WTC11 (cell line): ENCODE measurements around the gene RPS27A. TPM values are rescaled to one million over a fixed set of nuclear protein-coding genes. Genes with fewer than 3 reads are reported as not detected.
"Not testable (repeated sequence)": the region's sequence is repeated elsewhere in the genome, so short reads cannot be mapped to it uniquely, and the experiment has no call there.

Experiments
- ATAC-seq: fragments of 200-7000 bp; cut with Tn5 transposase; 2 replicates; pipeline ENCODE4 v1.10.0; 2021; ENCODE audit warnings: mild to moderate bottlenecking, moderate library complexity
- CTCF ChIA-PET: fragments of 300-600 bp; sonication (Branson Sonifier 250); formaldehyde crosslinking; loops from one replicate; lab custom pipeline; 2021; ENCODE audit warnings: antibody characterized with exemption; lab: Charles Lee
- POLR2A ChIA-PET: fragments of 350-600 bp; sonication (Branson Sonifier 250); formaldehyde crosslinking; loops from one replicate; lab custom pipeline; 2021; ENCODE audit warnings: antibody characterized with exemption; lab: Charles Lee
- DNase-seq: peaks from one replicate; pipeline ENCODE4 v3.0.0; 2021; ENCODE audit warnings: low spot score
- H3K27ac Mint-ChIP-seq: 2 replicates; pipeline ENCODE4 v1.8.0; 2021; ENCODE audit warnings: mixed read lengths
- H3K27me3 Mint-ChIP-seq: 2 replicates; pipeline ENCODE4 v1.8.0; 2021; ENCODE audit warnings: low read depth, mild to moderate bottlenecking, moderate library complexity, mixed read lengths
- H3K36me3 Mint-ChIP-seq: 2 replicates; pipeline ENCODE4 v1.8.0; 2021; ENCODE audit warnings: mixed read lengths
- H3K4me1 Mint-ChIP-seq: 2 replicates; pipeline ENCODE4 v1.8.0; 2022; ENCODE audit warnings: mixed read lengths
- H3K4me3 Mint-ChIP-seq: 2 replicates; pipeline ENCODE4 v1.8.0; 2021; ENCODE audit warnings: mild to moderate bottlenecking, moderate library complexity, mixed read lengths
- H3K9me3 Mint-ChIP-seq: 2 replicates; pipeline ENCODE4 v1.8.0; 2021; ENCODE audit warnings: mixed read lengths
- ATF1 ChIP-seq: sonication (generic); formaldehyde crosslinking; IDR thresholded peaks from 2 replicates; pipeline ENCODE4 v1.8.1; 2023; ENCODE audit warnings: mild to moderate bottlenecking, moderate library complexity, missing genetic modification reagents
- FOXK1 ChIP-seq: sonication (generic); formaldehyde crosslinking; IDR thresholded peaks from 2 replicates; pipeline ENCODE4 v1.8.0; 2022; ENCODE audit warnings: mild to moderate bottlenecking, moderate library complexity, missing genetic modification reagents
- HMGA2 ChIP-seq: fragments of 250-450 bp; sonication (Bioruptor Pico); IDR thresholded peaks from 2 replicates; pipeline ENCODE4 v1.4.0; 2021; ENCODE audit warnings: mild to moderate bottlenecking, moderate library complexity
- TCF7 ChIP-seq: sonication (generic); formaldehyde crosslinking; IDR thresholded peaks from 2 replicates; pipeline ENCODE4 v1.8.0; 2022; ENCODE audit warnings: mild to moderate bottlenecking, low read depth, missing genetic modification reagents, moderate library complexity
- ZBTB21 ChIP-seq: sonication (generic); formaldehyde crosslinking; IDR thresholded peaks from 2 replicates; pipeline ENCODE4 v1.8.1; 2023; ENCODE audit warnings: mild to moderate bottlenecking, missing genetic modification reagents, borderline replicate concordance
- ZNF138 ChIP-seq: sonication (generic); formaldehyde crosslinking; conservative IDR thresholded peaks from 2 replicates; pipeline ENCODE4 v1.8.1; 2022; ENCODE audit warnings: mild to moderate bottlenecking, moderate library complexity, missing genetic modification reagents
- ZNF396 ChIP-seq: fragments of 250-450 bp; sonication (Bioruptor Pico); IDR thresholded peaks from 2 replicates; pipeline ENCODE4 v1.8.0; 2021; ENCODE audit warnings: mild to moderate bottlenecking, moderate library complexity, borderline replicate concordance
- total RNA-seq: library from RNA; stranded (reverse); gene quantifications from 3 replicates; pipeline ENCODE4 v1.2.3, GENCODE V29; 2021
- TF ChIP-seq, protein P1 (sequence below): sonication (generic); formaldehyde crosslinking; IDR thresholded peaks from 2 replicates; pipeline ENCODE4 v1.8.1; 2022; ENCODE audit warnings: low read depth, mild to moderate bottlenecking, moderate library complexity, missing genetic modification reagents, borderline replicate concordance
- TF ChIP-seq, protein P2 (sequence below): sonication (generic); formaldehyde crosslinking; IDR thresholded peaks from 2 replicates; pipeline ENCODE4 v1.8.1; 2023; ENCODE audit warnings: mild to moderate bottlenecking, missing genetic modification reagents
- TF ChIP-seq, protein P3 (sequence below): fragments of 200-600 bp; IDR thresholded peaks from 2 replicates; pipeline ENCODE4 v1.8.0; 2022; ENCODE audit warnings: antibody characterized with exemption
- TF ChIP-seq, protein P4 (sequence below): fragments of 250-450 bp; sonication (Bioruptor Pico); IDR thresholded peaks from 2 replicates; pipeline ENCODE4 v1.8.0; 2021; ENCODE audit warnings: mild to moderate bottlenecking
- TF ChIP-seq, protein P5 (sequence below): fragments of 250-450 bp; sonication (Bioruptor Pico); IDR thresholded peaks from 2 replicates; pipeline ENCODE4 v2.1.2; 2022; ENCODE audit warnings: mild to moderate bottlenecking, moderate library complexity
- TF ChIP-seq, protein P6 (sequence below): sonication (generic); formaldehyde crosslinking; IDR thresholded peaks from 2 replicates; pipeline ENCODE4 v1.8.1; 2023; ENCODE audit warnings: mild to moderate bottlenecking, missing genetic modification reagents, moderate library complexity

Gene RPS27A
- total RNA-seq, 1 experiment from 2014 or later: 1,424 TPM

DNA sequence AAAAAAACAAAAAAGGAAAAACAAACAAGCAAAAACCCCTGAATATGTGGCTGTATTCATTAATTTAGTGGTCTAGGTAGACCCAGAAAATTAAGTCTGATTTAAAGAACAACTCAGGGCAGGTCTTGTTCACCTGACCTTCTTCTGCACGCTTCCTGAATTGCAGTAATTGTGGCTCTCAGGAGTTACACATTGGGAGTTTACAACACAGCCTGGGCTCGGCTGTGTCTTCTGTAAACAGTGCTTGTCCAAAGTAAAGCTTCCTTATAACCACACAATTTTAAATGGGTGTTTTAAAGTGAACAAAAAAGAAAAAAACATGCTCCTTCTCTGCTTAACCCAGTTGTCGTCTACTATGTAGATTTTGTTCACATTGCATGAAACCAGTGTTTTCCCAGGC lies 44.8 kb downstream of the RPS27A start:
- H3K4me1 Mint-ChIP-seq: peaks cover 32% of the 10 kb centered on the region
- no peak for TF ChIP-seq ZNF396 (CRISPR knock-in tag)
- TF ChIP-seq, protein P1, sequence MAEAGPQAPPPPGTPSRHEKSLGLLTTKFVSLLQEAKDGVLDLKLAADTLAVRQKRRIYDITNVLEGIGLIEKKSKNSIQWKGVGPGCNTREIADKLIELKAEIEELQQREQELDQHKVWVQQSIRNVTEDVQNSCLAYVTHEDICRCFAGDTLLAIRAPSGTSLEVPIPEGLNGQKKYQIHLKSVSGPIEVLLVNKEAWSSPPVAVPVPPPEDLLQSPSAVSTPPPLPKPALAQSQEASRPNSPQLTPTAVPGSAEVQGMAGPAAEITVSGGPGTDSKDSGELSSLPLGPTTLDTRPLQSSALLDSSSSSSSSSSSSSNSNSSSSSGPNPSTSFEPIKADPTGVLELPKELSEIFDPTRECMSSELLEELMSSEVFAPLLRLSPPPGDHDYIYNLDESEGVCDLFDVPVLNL (CRISPR knock-in tag): no peak
- TF ChIP-seq ZNF138: no peak
- no peak for TF ChIP-seq ZBTB21
- TF ChIP-seq, protein P2, sequence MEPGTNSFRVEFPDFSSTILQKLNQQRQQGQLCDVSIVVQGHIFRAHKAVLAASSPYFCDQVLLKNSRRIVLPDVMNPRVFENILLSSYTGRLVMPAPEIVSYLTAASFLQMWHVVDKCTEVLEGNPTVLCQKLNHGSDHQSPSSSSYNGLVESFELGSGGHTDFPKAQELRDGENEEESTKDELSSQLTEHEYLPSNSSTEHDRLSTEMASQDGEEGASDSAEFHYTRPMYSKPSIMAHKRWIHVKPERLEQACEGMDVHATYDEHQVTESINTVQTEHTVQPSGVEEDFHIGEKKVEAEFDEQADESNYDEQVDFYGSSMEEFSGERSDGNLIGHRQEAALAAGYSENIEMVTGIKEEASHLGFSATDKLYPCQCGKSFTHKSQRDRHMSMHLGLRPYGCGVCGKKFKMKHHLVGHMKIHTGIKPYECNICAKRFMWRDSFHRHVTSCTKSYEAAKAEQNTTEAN (CRISPR knock-in tag): no peak
- TF ChIP-seq, protein P3, sequence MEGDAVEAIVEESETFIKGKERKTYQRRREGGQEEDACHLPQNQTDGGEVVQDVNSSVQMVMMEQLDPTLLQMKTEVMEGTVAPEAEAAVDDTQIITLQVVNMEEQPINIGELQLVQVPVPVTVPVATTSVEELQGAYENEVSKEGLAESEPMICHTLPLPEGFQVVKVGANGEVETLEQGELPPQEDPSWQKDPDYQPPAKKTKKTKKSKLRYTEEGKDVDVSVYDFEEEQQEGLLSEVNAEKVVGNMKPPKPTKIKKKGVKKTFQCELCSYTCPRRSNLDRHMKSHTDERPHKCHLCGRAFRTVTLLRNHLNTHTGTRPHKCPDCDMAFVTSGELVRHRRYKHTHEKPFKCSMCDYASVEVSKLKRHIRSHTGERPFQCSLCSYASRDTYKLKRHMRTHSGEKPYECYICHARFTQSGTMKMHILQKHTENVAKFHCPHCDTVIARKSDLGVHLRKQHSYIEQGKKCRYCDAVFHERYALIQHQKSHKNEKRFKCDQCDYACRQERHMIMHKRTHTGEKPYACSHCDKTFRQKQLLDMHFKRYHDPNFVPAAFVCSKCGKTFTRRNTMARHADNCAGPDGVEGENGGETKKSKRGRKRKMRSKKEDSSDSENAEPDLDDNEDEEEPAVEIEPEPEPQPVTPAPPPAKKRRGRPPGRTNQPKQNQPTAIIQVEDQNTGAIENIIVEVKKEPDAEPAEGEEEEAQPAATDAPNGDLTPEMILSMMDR: no peak
- TF ChIP-seq TCF7 (CRISPR knock-in tag): no peak
- TF ChIP-seq HMGA2 (CRISPR knock-in tag): no peak
- TF ChIP-seq ATF1 (CRISPR knock-in tag): no peak
- TF ChIP-seq, protein P4, sequence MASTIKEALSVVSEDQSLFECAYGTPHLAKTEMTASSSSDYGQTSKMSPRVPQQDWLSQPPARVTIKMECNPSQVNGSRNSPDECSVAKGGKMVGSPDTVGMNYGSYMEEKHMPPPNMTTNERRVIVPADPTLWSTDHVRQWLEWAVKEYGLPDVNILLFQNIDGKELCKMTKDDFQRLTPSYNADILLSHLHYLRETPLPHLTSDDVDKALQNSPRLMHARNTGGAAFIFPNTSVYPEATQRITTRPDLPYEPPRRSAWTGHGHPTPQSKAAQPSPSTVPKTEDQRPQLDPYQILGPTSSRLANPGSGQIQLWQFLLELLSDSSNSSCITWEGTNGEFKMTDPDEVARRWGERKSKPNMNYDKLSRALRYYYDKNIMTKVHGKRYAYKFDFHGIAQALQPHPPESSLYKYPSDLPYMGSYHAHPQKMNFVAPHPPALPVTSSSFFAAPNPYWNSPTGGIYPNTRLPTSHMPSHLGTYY: no peak
- TF ChIP-seq FOXK1: no peak
- TF ChIP-seq, protein P5, sequence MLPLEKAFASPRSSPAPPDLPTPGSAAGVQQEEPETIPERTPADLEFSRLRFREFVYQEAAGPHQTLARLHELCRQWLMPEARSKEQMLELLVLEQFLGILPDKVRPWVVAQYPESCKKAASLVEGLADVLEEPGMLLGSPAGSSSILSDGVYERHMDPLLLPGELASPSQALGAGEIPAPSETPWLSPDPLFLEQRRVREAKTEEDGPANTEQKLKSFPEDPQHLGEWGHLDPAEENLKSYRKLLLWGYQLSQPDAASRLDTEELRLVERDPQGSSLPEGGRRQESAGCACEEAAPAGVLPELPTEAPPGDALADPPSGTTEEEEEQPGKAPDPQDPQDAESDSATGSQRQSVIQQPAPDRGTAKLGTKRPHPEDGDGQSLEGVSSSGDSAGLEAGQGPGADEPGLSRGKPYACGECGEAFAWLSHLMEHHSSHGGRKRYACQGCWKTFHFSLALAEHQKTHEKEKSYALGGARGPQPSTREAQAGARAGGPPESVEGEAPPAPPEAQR: no peak
- TF ChIP-seq, protein P6, sequence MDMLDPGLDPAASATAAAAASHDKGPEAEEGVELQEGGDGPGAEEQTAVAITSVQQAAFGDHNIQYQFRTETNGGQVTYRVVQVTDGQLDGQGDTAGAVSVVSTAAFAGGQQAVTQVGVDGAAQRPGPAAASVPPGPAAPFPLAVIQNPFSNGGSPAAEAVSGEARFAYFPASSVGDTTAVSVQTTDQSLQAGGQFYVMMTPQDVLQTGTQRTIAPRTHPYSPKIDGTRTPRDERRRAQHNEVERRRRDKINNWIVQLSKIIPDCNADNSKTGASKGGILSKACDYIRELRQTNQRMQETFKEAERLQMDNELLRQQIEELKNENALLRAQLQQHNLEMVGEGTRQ (CRISPR knock-in tag): no peak
- H3K27me3 Mint-ChIP-seq: no peaks in the 10 kb centered on the region
- no peaks in the 10 kb centered on the region for H3K9me3 Mint-ChIP-seq
- CTCF ChIA-PET: no interaction called here
- no peak overlapping the region for H3K27ac Mint-ChIP-seq
- DNase-seq: no peak
- POLR2A ChIA-PET: no interaction called here
- H3K4me3 Mint-ChIP-seq: no peak overlapping the region
- no peaks in the 10 kb centered on the region for H3K36me3 Mint-ChIP-seq
- ATAC-seq: no peak

DNA sequence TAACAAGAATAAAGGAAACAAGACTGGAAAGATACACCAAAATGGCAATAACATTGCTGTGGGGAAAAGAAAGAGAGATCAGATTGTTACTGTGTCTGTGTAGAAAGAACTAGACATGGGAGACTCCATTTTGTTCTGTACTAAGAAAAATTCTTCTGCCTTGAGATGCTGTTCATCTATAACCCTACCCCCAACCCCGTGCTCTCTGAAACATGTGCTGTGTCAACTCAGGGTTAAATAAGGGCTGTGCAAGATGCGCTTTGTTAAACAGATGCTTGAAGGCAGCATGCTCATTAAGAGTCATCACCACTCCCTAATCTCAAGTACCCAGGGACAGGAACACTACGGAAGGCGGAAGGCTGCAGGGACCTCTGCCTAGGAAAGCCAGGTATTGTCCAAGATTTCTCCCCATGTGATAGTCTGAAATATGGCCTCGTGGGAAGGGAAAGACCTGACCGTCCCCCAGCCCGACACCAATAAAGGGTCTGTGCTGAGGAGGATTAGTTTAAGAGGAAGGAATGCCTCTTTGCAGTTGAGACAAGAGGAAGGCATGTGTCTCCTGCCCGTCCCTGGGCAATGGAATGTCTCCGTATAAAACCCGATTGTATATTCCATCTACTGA lies 46.8 kb downstream of the RPS27A start:
- not testable (repeated sequence) for H3K27me3 Mint-ChIP-seq, H3K9me3 Mint-ChIP-seq
- DNase-seq: peak; percentile 31

DNA sequence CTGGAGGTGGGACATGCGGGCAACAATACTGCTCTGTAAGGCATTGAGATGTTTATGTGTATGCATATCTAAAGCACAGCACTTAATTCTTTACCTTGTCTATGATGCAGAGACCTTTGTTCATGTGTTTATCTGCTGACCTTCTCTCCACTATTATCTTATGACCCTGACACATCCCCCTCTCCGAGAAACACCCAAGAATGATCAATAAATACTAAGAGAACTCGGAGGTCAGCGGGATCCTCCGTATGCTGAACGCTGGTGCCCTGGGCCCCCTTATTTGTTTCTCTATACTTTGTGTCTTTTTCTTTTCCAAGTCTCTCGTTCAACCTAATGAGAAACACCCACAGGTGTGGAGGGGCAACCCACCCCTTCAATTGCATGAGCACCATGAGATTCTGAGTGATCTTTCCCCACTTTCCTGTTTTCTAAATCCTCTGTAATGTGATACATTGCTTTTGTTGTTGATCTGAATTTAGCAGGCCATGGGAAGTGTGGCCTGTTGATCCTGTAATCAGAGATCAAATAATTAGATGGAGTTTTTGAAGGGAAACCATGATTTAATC lies 47.5 kb downstream of the RPS27A start:
- POLR2A ChIA-PET, H3K36me3 Mint-ChIP-seq, H3K9me3 Mint-ChIP-seq, DNase-seq, H3K27me3 Mint-ChIP-seq, CTCF ChIA-PET: not testable (repeated sequence)
- peak overlapping the region; percentile 57 for H3K4me3 Mint-ChIP-seq
- H3K4me1 Mint-ChIP-seq: peaks cover 40% of the 10 kb centered on the region
- peak overlapping the region; percentile 98 for H3K27ac Mint-ChIP-seq
- peak; percentile 19 for ATAC-seq

More for the DNA sequence above, 46.8 kb downstream of the RPS27A start:
- POLR2A ChIA-PET, H3K36me3 Mint-ChIP-seq, CTCF ChIA-PET, ATAC-seq: not testable (repeated sequence)
- Mint-ChIP-seq H3K4me1 (peaks cover 40% of the 10 kb centered on the region), H3K4me3 (peak overlapping the region; percentile 57), H3K27ac (peak overlapping the region; percentile 98)

DNA sequence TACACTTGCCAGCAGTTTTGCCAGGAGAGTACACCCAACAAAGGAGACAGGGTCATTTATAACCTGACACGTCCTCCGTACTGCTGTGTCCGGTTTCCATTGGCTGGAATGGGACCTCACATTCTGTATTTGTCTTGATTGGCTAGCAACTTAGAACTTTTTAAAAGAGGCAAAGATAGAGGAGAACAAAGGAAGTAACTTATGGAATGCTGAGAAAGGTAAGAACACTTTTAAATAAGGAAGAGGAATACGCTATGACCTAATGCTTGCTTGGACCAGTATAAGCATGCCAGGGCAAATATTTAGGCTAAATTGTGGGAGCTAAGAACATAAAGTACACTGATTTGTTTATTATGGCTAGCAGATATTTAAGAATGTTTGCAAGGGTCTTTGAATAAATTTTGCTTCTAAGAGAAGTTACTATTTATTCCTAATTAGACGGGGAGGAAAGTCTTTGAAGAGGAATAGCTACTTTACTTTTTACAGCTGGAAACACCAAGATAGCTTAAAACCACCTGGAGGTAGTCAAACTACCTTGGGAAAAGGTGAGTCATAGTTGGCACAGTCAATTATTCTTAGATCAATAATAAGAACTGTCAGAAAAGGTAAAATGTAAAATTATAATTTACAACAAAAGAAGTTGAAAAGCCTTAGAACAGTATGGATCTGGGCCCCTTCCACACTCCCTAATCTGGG lies 48.5 kb downstream of the RPS27A start:
- DNase-seq, ATAC-seq, H3K9me3 Mint-ChIP-seq, H3K36me3 Mint-ChIP-seq, POLR2A ChIA-PET, CTCF ChIA-PET, H3K27me3 Mint-ChIP-seq: not testable (repeated sequence)
- peaks cover 40% of the 10 kb centered on the region for H3K4me1 Mint-ChIP-seq
- H3K27ac Mint-ChIP-seq: peak overlapping the region; percentile 98
- peak overlapping the region; percentile 57 for H3K4me3 Mint-ChIP-seq
